Ectodermal cell (in vitro differentiated cells): Measurements from ENCODE around the gene BDKRB1.
"Not testable (repeated sequence)": the region's sequence is repeated elsewhere in the genome, so short reads cannot be mapped to it uniquely, and the experiment has no call there.

Experiments used
- H3K27ac ChIP-seq: 2 replicates; pipeline ENCODE4 v1.7.0; 2013; ENCODE audit warnings: mild to moderate bottlenecking, low read depth, low read length; ENCODE audit not compliant: insufficient read depth, poor library complexity, severe bottlenecking
- H3K27me3 ChIP-seq: 2 replicates; pipeline ENCODE4 v1.7.0; 2013; ENCODE audit warnings: mild to moderate bottlenecking, low read length; ENCODE audit not compliant: insufficient read depth, control insufficient read depth, poor library complexity, severe bottlenecking
- H3K36me3 ChIP-seq: one replicate; pipeline ENCODE4 v1.7.0; 2013; ENCODE audit warnings: low read length; ENCODE audit not compliant: control insufficient read depth, insufficient read depth
- H3K4me1 ChIP-seq: one replicate; pipeline ENCODE4 v1.7.0; 2013; ENCODE audit warnings: low read length; ENCODE audit not compliant: control insufficient read depth, insufficient read depth
- H3K4me3 ChIP-seq: 2 replicates; pipeline ENCODE4 v1.7.0; 2013; ENCODE audit warnings: low read depth, low read length, control low read depth; ENCODE audit not compliant: insufficient read depth
- H3K9me3 ChIP-seq: 2 replicates; pipeline ENCODE4 v1.7.0; 2013; ENCODE audit warnings: mild to moderate bottlenecking, low read length, moderate library complexity; ENCODE audit not compliant: control insufficient read depth
- WGBS, 2 experiments: methylation state at CpG; one replicate each; pipeline ENCODE4 v1.1.7; 2013; ENCODE audit warnings: missing lambda C conversion rate in 2 of 2; 5-methylcytosine and 5-hydroxymethylcytosine counted together

The BDKRB1 gene

DNA sequence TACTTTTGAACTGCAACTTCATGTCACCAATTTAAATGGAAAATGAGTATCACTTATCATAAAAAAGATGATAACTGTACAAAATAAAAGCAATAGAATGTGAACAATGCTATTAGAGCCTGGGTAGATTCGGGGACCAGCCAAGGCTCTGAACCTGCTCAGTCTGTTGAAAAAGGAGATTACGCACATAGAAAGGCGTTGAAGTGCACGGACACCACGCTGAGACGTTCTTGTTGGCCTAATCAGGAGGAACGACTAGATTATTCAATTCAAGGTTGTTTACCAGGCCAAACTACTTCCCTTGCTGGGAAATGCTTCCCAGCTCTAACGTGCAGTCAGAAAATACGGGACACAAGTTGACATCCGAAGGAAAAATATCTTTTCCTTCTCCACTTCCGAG is 23.5 kb upstream of the BDKRB1 start:
- Histone ChIP-seq H3K4me1 (no peaks in the 10 kb centered on the region), H3K4me3 (no peak overlapping the region), H3K27me3 (no peaks in the 10 kb centered on the region), H3K9me3 (no peaks in the 10 kb centered on the region), H3K36me3 (no peaks in the 10 kb centered on the region), H3K27ac (no peak overlapping the region)
- 90 to 91% methylated on average over 11 of the region's 11 CpGs for WGBS, 2 experiments

DNA sequence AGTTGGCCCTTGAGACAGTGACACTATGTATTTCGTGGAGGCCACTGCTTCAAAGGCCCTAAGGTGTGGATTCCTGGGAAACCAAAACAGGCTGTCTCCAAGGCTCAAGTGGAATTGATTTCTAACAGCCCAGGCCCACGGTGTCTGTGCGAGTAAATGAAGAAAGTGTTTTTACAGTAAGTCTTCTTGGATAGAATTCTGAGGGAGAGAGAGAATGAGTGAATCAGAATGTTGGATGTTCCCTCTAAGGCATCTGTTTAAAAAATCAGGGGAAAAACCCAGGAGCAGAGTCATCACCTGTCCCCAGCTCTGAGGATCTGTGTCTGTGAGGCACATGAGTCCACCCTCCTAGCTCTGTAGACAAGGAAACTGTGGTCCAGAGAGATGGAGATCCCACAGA is 22.3 kb upstream of the BDKRB1 start:
- Histone ChIP-seq H3K4me1 (no peaks in the 10 kb centered on the region), H3K27ac (no peak overlapping the region), H3K9me3 (no peaks in the 10 kb centered on the region), H3K27me3 (no peaks in the 10 kb centered on the region), H3K4me3 (no peak overlapping the region), H3K36me3 (no peaks in the 10 kb centered on the region)
- 93 to 97% methylated on average over 3 of the region's 3 CpGs for WGBS, 2 experiments

GRCh38 chr14:96235426-96235825 is 20.6 kb upstream of the BDKRB1 start:
- no peaks in the 10 kb centered on the region for H3K9me3 ChIP-seq
- no peaks in the 10 kb centered on the region for H3K36me3 ChIP-seq
- no peak overlapping the region for H3K27ac ChIP-seq
- 84 to 85% methylated on average over 4 of the region's 4 CpGs for WGBS, 2 experiments
- no peak overlapping the region for H3K4me3 ChIP-seq
- no peaks in the 10 kb centered on the region for H3K4me1 ChIP-seq
- no peaks in the 10 kb centered on the region for H3K27me3 ChIP-seq

GRCh38 chr14:96237641-96238040 is 18.4 kb upstream of the BDKRB1 start:
- H3K27me3 ChIP-seq, result no peaks in the 10 kb centered on the region
- H3K36me3 ChIP-seq, result no peaks in the 10 kb centered on the region
- H3K4me3 ChIP-seq, result no peak overlapping the region
- H3K27ac ChIP-seq, result no peak overlapping the region
- WGBS, 2 experiments, result 94 to 99% methylated on average over 2 of the region's 2 CpGs
- no peaks in the 10 kb centered on the region for H3K9me3 ChIP-seq
- H3K4me1 ChIP-seq, result no peaks in the 10 kb centered on the region

GRCh38 chr14:96238676-96239265 is 17.2 kb upstream of the BDKRB1 start:
- Histone ChIP-seq H3K27ac (no peak overlapping the region), H3K27me3 (no peaks in the 10 kb centered on the region), H3K4me3 (no peak overlapping the region), H3K36me3 (no peaks in the 10 kb centered on the region), H3K4me1 (no peaks in the 10 kb centered on the region), H3K9me3 (no peaks in the 10 kb centered on the region)
- 90 to 92% methylated on average over 7 of the region's 7 CpGs for WGBS, 2 experiments

DNA sequence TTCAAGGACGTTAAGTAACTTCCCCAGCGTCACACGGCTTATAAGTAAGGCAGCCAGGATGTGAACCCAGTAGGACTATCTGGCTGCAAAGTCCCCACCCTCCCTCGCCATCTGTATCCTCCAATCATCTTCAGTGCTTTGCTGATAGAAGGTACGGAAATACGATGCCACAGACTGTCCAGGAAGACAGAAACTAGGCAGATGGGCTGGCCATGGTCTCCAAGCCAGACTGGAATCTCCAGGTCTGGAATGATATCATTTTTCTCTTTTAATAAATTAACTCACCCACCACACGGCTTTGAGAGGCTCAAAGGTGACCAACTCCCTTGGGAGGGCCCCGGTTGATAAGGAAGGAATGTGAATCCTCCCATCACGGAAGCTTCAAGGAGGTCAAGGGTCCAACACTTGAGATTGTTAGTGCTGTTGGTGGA is 16.3 kb upstream of the BDKRB1 start:
- H3K27ac ChIP-seq, result no peak overlapping the region
- no peaks in the 10 kb centered on the region for H3K4me1 ChIP-seq
- WGBS, 2 experiments, result 86 to 87% methylated on average over 9 of the region's 9 CpGs
- no peak overlapping the region for H3K4me3 ChIP-seq
- no peaks in the 10 kb centered on the region for H3K36me3 ChIP-seq
- no peaks in the 10 kb centered on the region for H3K9me3 ChIP-seq
- no peaks in the 10 kb centered on the region for H3K27me3 ChIP-seq

DNA sequence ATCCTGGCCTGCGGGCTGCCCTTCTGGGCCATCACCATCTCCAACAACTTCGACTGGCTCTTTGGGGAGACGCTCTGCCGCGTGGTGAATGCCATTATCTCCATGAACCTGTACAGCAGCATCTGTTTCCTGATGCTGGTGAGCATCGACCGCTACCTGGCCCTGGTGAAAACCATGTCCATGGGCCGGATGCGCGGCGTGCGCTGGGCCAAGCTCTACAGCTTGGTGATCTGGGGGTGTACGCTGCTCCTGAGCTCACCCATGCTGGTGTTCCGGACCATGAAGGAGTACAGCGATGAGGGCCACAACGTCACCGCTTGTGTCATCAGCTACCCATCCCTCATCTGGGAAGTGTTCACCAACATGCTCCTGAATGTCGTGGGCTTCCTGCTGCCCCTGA is 15.4 kb upstream of the BDKRB1 start:
- Histone ChIP-seq H3K4me1 (no peaks in the 10 kb centered on the region), H3K36me3 (no peaks in the 10 kb centered on the region), H3K27ac (no peak overlapping the region), H3K9me3 (no peaks in the 10 kb centered on the region), H3K27me3 (no peaks in the 10 kb centered on the region), H3K4me3 (no peak overlapping the region)
- 96% methylated on average over 18 of the region's 18 CpGs for WGBS, 2 experiments

- WGBS, 2 experiments, result 92 to 93% methylated on average over 10 of the region's 10 CpGs
- Histone ChIP-seq H3K4me1 (no peaks in the 10 kb centered on the region), H3K27me3 (no peaks in the 10 kb centered on the region), H3K9me3 (no peaks in the 10 kb centered on the region), H3K27ac (no peak overlapping the region), H3K4me3 (no peak overlapping the region), H3K36me3 (no peaks in the 10 kb centered on the region)
Measured at GRCh38 chr14:96242126-96242525, 13.9 kb upstream of the BDKRB1 start.

DNA sequence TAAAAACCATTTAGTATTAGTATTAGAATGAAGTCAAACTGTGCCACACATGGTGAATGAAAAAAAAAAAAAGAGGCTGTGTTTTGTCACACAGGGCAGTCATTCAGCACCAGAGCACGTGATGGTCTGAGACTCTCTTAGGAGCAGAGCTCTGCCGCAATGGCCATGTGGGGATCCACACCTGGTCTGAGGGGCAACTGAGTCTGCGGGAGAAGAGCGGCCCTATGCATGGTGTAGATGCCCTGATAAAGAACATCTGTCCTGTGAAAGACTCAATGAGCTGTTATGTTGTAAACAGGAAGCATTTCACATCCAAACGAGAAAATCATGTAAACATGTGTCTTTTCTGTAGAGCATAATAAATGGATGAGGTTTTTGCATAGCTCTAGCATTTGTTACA is 12.2 kb upstream of the BDKRB1 start:
- no peaks in the 10 kb centered on the region for H3K27me3 ChIP-seq
- WGBS, 2 experiments, result 96 to 98% methylated on average over 5 of the region's 5 CpGs
- H3K4me3 ChIP-seq, result no peak overlapping the region
- no peaks in the 10 kb centered on the region for H3K9me3 ChIP-seq
- no peaks in the 10 kb centered on the region for H3K36me3 ChIP-seq
- no peak overlapping the region for H3K27ac ChIP-seq
- no peaks in the 10 kb centered on the region for H3K4me1 ChIP-seq

DNA sequence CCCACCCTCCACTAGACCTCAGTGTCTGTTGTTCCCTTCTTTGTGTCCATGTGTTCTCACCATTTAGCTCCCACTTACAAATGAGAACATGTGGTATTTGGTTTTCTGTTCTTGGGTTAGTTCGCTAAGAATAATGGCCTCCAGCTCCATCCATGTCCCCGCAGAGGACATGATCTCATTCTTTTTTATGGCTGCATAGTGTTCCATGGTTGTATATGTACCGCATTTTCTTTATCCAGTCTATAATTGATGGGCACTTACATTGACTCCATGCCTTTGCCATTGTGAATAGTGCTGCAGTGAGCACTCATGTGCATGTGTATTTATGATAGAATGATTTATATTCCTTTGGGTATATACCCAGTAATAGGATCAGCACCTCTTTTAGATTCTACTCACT is 10.9 kb upstream of the BDKRB1 start:
- not testable (repeated sequence) for H3K27ac ChIP-seq, H3K9me3 ChIP-seq, H3K27me3 ChIP-seq, H3K4me1 ChIP-seq, H3K36me3 ChIP-seq, H3K4me3 ChIP-seq
- WGBS, 2 experiments, result 94 to 98% methylated on average over 3 of the region's 3 CpGs
